ENCODE data around the gene TMC7. TPM values are rescaled to one million over a fixed set of nuclear protein-coding genes. Genes with fewer than 3 reads are reported as not detected.
"Not testable (repeated sequence)": the region's sequence is repeated elsewhere in the genome, so short reads cannot be mapped to it uniquely, and the experiment has no call there.

Gene TMC7
- total and polyA plus RNA-seq, 2 experiments from 2014 or later, result 1.7 to 2.4 TPM

GRCh38 chr16:18984435-18985005, 786 bp downstream of the TMC7 start:
- peaks cover 3% of the 10 kb centered on the region for H3K27me3 Mint-ChIP-seq (ENCODE audit: insufficient read depth, low read depth, poor library complexity)
- peak overlapping the region; percentile 80 for H3K4me3 Mint-ChIP-seq
- TF ChIP-seq, protein P1, sequence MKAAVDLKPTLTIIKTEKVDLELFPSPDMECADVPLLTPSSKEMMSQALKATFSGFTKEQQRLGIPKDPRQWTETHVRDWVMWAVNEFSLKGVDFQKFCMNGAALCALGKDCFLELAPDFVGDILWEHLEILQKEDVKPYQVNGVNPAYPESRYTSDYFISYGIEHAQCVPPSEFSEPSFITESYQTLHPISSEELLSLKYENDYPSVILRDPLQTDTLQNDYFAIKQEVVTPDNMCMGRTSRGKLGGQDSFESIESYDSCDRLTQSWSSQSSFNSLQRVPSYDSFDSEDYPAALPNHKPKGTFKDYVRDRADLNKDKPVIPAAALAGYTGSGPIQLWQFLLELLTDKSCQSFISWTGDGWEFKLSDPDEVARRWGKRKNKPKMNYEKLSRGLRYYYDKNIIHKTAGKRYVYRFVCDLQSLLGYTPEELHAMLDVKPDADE (IDR thresholded peaks at IDR 0.05), result no peak
- TF ChIP-seq CREB1 (CRISPR knock-in tag; IDR thresholded peaks at IDR 0.05; ENCODE audit: low read depth) (no peak), EZH2phosphoT487 (IDR thresholded peaks at IDR 0.05; ENCODE audit: unreplicated experiment) (no peak), ZNF331 (CRISPR knock-in tag; IDR thresholded peaks at IDR 0.05; ENCODE audit: low read depth) (no peak), POLR2AphosphoS5 (IDR thresholded peaks at IDR 0.05; ENCODE audit: low read depth) (no peak), ZNF114 (CRISPR knock-in tag; IDR thresholded peaks at IDR 0.05) (no peak), EZH2 (IDR thresholded peaks at IDR 0.05; ENCODE audit: low read depth, unreplicated experiment) (no peak), NANOG (IDR thresholded peaks at IDR 0.05; ENCODE audit: borderline replicate concordance) (no peak), JUNB (IDR thresholded peaks at IDR 0.05; ENCODE audit: unreplicated experiment) (no peak)
- TF ChIP-seq, protein P2, sequence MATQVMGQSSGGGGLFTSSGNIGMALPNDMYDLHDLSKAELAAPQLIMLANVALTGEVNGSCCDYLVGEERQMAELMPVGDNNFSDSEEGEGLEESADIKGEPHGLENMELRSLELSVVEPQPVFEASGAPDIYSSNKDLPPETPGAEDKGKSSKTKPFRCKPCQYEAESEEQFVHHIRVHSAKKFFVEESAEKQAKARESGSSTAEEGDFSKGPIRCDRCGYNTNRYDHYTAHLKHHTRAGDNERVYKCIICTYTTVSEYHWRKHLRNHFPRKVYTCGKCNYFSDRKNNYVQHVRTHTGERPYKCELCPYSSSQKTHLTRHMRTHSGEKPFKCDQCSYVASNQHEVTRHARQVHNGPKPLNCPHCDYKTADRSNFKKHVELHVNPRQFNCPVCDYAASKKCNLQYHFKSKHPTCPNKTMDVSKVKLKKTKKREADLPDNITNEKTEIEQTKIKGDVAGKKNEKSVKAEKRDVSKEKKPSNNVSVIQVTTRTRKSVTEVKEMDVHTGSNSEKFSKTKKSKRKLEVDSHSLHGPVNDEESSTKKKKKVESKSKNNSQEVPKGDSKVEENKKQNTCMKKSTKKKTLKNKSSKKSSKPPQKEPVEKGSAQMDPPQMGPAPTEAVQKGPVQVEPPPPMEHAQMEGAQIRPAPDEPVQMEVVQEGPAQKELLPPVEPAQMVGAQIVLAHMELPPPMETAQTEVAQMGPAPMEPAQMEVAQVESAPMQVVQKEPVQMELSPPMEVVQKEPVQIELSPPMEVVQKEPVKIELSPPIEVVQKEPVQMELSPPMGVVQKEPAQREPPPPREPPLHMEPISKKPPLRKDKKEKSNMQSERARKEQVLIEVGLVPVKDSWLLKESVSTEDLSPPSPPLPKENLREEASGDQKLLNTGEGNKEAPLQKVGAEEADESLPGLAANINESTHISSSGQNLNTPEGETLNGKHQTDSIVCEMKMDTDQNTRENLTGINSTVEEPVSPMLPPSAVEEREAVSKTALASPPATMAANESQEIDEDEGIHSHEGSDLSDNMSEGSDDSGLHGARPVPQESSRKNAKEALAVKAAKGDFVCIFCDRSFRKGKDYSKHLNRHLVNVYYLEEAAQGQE (IDR thresholded peaks at IDR 0.05; ENCODE audit: unreplicated experiment), result no peak
- TF ChIP-seq, protein P3, sequence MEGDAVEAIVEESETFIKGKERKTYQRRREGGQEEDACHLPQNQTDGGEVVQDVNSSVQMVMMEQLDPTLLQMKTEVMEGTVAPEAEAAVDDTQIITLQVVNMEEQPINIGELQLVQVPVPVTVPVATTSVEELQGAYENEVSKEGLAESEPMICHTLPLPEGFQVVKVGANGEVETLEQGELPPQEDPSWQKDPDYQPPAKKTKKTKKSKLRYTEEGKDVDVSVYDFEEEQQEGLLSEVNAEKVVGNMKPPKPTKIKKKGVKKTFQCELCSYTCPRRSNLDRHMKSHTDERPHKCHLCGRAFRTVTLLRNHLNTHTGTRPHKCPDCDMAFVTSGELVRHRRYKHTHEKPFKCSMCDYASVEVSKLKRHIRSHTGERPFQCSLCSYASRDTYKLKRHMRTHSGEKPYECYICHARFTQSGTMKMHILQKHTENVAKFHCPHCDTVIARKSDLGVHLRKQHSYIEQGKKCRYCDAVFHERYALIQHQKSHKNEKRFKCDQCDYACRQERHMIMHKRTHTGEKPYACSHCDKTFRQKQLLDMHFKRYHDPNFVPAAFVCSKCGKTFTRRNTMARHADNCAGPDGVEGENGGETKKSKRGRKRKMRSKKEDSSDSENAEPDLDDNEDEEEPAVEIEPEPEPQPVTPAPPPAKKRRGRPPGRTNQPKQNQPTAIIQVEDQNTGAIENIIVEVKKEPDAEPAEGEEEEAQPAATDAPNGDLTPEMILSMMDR (conservative IDR thresholded peaks at IDR 0.05; ENCODE audit: low read depth in 2 of 2), result no peak
- Histone ChIP-seq H3K4me1 (ENCODE audit: insufficient read depth) (no peaks in the 10 kb centered on the region), H3K36me3 (ENCODE audit: insufficient read depth) (no peaks in the 10 kb centered on the region), H3K4me3 (peak overlapping the region; percentile 80), H3K9me2 (ENCODE audit: insufficient read depth) (no peaks in the 10 kb centered on the region), H4K20me1 (replicated peaks; ENCODE audit: insufficient read depth) (no peaks in the 10 kb centered on the region), H3K4me2 (peak overlapping the region; percentile 86), H2AFZ (peak overlapping the region; percentile 97), H3K27ac (ENCODE audit: low read depth) (0 out of 2 replicates have a peak overlapping the region, but pooled peaks have one; percentile 36), H3F3A (replicated peaks; ENCODE audit: low read depth) (0 out of 2 replicates have a peak, but pooled peaks cover 3% of the 10 kb centered on the region), H3K27me3 (ENCODE audit: insufficient read depth) (no peaks in the 10 kb centered on the region), H3K79me2 (replicated peaks; ENCODE audit: insufficient read depth) (no peaks in the 10 kb centered on the region)
- ATAC-seq (no peak), DNase-seq (ENCODE audit: low spot score) (no peak)
- H3K36me3 Mint-ChIP-seq (ENCODE audit: low read depth), result no peaks in the 10 kb centered on the region
- no peaks in the 10 kb centered on the region; the same call in 2 of the 3 replicates for H3K4me1 Mint-ChIP-seq
- H3K9me3 Mint-ChIP-seq, result no peaks in the 10 kb centered on the region; the same call in 2 of the 3 replicates
- no peak overlapping the region for H3K27ac Mint-ChIP-seq

DNA sequence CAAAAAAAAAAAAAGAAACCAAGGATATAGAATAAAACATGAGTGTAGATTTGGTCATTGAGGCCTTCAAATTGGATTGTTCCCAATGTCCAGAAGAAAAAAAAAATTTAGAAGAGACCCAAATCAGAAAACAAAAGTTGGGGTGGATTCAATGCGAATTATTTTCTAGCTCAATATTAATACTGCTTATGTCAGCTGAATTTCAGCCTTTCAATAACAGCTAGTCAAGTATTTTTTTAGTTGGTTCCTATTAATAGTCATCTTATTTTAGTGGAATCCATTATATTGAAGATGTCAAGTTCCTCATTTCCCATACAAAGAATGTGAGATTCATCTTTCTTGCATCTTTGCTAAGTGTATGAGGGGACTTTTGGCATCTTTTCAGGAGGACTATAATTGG, 1.5 kb downstream of the TMC7 start:
- not testable (repeated sequence) for H3K9me2 ChIP-seq (ENCODE audit: insufficient read depth); H3K4me1 Mint-ChIP-seq; H3K4me3 Mint-ChIP-seq; H3K4me3 ChIP-seq; H3K27ac Mint-ChIP-seq; DNase-seq (ENCODE audit: low spot score); H3F3A ChIP-seq (replicated peaks; ENCODE audit: low read depth); H3K27ac ChIP-seq (ENCODE audit: low read depth); H4K20me1 ChIP-seq (replicated peaks; ENCODE audit: insufficient read depth); H3K36me3 ChIP-seq (ENCODE audit: insufficient read depth); ATAC-seq; H3K4me2 ChIP-seq; H3K27me3 ChIP-seq (ENCODE audit: insufficient read depth); H3K36me3 Mint-ChIP-seq (ENCODE audit: low read depth); H2AFZ ChIP-seq; H3K79me2 ChIP-seq (replicated peaks; ENCODE audit: insufficient read depth); H3K27me3 Mint-ChIP-seq (ENCODE audit: insufficient read depth, low read depth, poor library complexity); H3K4me1 ChIP-seq (ENCODE audit: insufficient read depth); H3K9me3 Mint-ChIP-seq

DNA sequence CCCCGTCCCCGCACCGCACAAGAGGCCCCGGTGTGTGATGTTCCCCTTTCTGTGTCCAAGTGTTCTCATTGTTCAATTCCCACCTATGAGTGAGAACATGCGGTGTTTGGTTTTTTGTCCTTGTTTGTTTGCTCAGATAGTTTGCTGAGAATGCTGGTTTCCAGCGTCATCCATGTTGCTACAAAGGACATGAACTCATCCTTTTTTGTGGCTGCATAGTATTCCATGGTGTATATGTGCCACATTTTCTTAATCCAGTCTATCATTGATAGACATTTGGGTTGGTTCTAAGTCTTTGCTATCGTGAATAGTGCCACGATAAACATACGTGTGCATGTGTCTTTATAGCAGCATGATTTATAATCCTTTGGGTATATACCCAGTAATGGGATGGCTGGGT, 8.0 kb downstream of the TMC7 start:
- not testable (repeated sequence) for H3K27ac ChIP-seq (ENCODE audit: low read depth); DNase-seq (ENCODE audit: low spot score); H3K27me3 Mint-ChIP-seq (ENCODE audit: insufficient read depth, low read depth, poor library complexity); H3K9me3 Mint-ChIP-seq; H3K4me3 Mint-ChIP-seq; H3K4me2 ChIP-seq; H3K27me3 ChIP-seq (ENCODE audit: insufficient read depth); H3K36me3 Mint-ChIP-seq (ENCODE audit: low read depth); H3K36me3 ChIP-seq (ENCODE audit: insufficient read depth); ATAC-seq; H3K4me1 ChIP-seq (ENCODE audit: insufficient read depth); H3K9me2 ChIP-seq (ENCODE audit: insufficient read depth); H3K27ac Mint-ChIP-seq; H3K4me1 Mint-ChIP-seq; H3K4me3 ChIP-seq; H2AFZ ChIP-seq; H4K20me1 ChIP-seq (replicated peaks; ENCODE audit: insufficient read depth); H3K79me2 ChIP-seq (replicated peaks; ENCODE audit: insufficient read depth); H3F3A ChIP-seq (replicated peaks; ENCODE audit: low read depth)

Measured in GM23338 (cell line).